ENCODE measurements around the gene SVOPL.

Gene SVOPL

DNA sequence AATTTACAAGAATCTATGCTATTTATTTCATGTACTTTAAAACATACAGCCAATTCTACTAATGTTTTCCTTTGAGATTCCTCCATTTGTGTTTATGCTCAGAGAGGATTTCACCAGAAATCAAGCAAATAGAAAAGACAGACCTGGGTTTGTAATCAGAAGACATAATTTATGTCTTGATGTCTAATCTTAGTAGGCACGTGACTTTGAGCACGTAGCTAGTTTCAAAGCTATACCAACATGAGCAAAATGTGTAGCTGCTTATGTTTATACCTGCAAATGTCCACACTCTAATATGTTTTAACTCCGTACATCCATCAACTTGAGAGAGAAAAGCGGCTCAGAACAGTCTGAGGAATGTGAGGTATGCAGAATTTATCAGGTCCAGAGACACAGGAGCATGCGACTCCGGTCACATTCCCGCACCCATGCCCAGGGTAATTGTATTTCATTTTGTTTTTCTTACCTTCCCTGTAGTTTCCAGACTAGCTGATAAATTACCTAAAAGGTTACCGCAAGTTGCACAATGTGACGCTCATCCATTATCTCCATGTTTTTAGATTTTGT is 40.0 kb downstream of the SVOPL start:
- DNase-seq (ENCODE audit: low spot score) = no peak

DNA sequence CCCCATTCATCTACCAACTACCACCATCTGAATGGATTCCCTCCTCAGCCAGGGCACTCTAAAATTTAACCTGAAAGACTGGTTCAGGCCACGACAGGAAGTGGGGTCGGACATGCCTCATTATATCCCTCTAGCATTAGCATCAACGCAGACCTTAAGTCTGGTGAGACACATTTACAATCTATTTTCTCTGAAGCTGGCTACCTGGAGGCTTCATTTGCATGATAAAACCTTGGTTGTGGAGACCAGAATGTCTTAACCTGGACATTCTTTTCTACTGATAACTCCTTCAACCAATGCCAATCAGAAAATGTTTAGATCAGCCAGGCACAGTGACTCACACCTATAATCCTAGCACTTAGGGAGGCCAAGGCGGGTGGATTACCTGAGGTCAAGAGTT is 42.3 kb downstream of the SVOPL start:
- DNase-seq (ENCODE audit: low spot score) = no peak

DNA sequence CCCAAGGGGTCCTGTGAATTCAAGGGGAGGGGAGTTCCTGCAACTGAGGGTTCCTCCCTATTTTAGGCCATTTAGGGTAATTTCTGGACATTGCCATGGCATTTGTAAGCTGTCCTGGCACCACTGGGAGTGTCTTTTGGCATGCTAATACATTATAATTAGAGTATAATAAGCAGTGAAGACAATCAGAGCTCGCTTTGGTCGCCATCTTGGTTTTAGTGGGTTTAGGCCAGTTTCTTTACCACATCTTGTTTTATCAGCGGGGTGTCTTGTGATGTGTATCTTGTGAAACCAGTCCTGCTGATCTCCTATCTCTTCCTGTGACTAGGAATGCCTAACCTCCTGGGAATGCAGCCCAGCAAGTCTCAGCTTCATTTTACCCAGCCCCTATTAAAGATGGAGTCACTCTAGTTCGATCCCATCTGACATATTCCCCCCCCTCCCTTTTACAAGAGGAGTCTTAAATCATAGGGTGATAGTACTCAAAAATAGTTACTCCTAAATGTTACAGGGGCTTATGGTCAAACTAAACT is 43.2 kb downstream of the SVOPL start:
- DNase-seq (ENCODE audit: low spot score) = no peak

DNA sequence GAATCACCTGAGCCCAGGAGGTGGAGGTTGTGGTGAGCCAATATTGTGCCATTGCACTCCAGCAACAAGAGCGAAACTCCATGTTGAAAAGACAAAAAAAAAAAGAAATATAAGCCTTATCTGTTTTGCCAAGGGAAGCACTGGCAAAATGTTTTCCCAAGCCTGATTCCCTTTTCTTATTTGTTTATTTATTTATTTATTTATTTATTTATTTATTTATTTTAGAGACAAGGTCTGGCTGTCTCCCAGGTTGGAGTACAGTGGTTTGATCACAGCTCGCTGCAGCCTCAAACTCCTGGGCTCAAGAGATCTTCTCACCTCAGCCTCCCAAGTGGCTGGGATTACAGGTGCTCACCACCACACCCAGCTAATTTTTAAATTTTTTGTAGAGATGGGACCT is 44.2 kb downstream of the SVOPL start:
- DNase-seq (ENCODE audit: low spot score) = no peak

DNA sequence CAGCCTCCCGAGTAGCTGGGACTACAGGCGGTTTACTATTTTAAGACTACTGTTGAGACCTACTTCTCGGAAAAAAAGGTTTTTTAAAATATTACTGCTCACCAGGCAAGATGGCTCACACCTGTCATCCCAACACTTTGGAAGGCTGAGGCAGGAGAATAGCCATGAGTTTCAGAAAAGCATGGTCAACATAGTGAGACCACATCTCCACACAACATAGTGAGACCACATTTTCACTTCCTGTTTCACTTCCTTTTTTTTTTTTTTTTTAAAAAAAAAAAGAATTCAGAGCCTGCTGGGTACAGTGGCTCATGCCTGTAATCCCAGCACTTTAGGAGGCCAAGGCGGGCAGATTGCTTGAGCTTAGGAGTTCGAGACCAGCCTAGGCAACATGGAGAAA is 46.5 kb downstream of the SVOPL start:
- DNase-seq (ENCODE audit: low spot score) = no peak

DNA sequence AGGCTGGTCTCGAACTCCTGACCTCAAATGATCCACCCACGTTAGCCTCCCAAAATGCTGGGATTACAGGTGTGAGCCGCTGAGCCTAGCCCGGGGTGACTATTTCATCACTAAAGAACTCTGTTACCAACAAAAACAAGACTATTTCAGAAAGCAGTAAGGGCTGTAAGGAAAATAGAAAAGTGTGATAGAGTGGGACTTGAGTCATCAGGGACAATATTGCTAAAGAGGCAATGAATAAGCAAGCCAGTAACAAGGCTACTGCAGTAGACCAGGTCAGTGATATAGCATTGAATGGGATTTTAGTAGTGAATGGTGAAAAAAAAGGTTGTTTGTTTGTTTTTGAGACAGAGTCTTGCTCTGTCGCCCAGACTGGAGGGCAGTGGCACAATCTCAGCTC is 51.7 kb downstream of the SVOPL start:
- DNase-seq (ENCODE audit: low spot score) = no peak

DNA sequence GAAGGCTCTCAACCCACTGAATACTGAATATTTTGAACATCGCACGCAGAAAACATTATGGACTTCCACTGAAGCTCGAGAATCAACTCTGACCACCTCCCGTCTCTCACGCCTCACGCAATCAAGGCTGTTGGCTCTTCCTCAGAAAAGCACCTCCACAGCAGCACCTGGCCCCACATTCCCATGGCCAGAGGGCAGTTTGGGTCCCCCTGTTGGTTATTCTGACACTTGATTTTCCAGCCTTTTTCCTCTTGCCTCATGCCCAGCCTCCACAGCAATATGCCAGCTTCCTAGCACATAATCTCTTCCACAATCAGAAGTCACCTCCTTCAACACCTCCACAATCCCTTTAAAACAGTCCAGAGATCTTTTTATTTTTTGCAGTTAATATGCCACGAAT is 55.9 kb downstream of the SVOPL start:
- DNase-seq (ENCODE audit: low spot score) = peak; percentile 82

DNA sequence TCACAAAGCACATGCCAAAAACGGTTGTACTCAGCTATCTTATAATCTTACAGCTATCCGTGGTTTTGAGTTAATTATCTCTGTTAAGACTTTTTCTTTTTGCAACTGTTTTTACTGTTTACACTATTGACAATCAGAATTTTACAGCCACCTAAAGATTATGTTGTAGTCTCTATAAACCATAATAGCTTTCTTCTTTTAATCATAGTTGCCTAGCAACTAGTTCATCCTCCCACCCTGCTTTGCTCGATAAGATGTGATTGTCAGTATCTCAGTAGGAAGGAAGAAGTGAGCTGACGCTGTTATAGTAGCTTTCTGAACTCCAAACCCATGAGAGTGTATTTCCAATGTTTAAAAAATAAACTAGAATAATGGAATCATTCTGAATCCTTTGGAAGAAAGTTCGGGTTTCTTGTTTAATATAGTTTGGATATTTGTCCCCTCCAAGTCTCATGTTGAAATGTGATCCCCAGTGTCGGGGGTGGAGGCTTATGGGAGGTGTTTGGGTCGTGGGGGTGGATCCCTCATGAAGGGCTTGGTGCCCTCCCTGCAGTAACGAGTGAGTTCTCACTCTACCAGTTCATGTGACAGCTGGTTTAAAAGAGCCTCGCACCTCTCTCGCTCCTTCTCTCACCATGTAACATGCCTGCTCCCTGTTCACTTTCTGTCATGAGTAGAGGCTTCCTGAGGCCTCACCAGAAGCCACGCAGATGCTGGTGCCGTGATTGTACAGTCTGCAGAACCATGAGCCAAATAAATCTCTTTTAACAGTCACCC is 68.1 kb downstream of the SVOPL start:
- no peak for DNase-seq (ENCODE audit: low spot score)

DNA sequence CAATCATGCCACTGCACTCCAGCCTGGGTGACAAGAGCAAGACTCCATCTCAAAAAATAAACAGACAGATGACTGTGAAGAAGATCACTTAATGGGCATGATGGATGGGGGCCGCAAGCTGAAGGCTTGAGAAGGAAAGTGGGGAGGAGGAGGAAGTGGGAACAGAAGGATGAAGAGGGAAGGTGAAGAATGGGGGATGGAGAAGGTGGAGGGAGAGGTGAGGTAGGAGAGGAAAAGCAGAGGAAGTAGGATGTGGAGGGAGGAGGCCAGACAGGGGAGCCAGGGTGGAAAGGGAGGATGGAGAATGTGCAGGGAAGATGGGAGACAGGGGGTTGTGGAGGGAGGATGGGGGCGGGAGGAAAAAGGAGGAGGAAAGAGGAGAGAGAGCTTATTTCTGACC is 68.8 kb downstream of the SVOPL start:
- no peak for DNase-seq (ENCODE audit: low spot score)

DNA sequence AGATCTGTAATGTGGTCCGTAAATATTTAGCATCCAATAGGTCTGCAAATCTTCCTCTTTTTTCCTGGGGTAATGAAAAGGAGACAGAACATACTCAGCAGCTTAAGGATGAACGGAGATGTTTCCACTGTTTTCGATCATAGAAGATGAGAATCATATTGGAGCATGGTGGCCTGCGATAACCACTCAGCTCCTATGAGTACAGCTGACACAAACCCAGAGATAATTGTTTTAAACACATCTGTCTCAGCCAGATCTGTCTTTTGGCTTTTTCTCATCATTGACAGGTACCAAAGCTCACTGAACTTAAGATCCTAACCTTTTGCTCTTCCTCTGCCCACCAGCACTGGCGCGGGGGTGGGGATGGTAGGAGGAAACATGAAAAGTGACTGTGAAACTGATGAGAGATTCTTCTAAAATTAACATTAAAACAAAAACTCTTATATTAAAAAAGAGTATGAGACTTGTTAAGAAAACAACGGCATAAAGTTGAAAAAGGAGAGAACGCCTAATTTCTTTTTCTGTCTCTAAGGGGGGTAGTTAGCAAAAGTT is 71.0 kb downstream of the SVOPL start:
- DNase-seq (ENCODE audit: low spot score) = no peak

DNA sequence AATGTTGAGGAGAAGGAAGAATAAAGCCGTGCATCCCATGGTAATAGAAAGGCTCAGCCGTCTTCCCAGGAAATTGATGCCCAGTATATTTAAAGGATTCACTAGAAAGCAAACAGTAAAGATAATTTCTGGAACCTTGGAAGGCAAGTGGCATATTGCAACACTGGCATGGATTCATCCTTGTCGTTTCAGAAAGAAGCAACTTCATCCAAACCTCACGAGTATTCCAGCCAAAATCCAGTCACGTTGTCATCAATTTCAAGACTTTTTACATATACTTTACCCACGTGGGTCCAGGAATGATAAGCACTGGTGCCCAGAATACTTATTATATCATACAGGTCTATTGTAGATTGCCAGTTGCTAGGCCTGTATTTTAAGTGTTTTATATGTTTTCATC is 73.8 kb downstream of the SVOPL start:
- DNase-seq (ENCODE audit: low spot score) = no peak

DNA sequence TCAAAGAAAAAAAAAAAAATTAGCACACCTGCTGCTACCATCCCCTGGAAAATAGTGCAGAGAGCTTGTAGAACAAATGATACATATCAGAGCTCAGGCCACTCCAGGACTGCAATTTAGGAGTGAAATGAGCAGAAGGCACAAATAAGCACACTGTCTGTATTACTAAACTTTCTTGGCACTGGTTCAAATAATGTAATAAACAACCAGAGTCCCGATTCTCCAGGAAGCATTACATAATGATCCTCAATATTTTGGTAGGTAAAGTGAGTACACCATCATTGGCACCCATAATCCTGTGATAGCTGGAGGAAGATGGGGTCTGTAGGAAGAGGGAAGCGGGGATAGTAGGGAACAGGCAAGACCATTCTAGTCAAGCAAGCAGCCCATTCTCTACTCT is 74.3 kb downstream of the SVOPL start:
- no peak for DNase-seq (ENCODE audit: low spot score)

DNA sequence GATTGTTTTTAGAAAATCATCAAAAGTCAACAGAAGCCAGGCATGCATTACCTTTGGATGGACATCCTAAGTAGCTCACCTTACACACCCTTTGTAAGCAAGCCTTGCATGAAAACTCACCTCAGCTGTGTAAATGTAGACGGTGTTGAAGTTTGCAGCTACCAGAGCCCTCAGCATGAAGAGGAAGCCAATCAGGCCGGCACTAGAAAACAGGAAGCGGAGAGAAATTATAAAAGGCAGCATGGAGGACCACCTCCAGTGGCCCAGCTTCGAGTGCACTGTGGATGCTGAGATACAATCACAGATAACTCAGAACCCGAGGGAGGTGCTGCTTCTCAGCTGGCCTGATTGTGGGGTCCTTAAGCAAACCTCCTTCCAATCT is 75.3 kb downstream of the SVOPL start:
- DNase-seq (ENCODE audit: low spot score) = no peak

DNA sequence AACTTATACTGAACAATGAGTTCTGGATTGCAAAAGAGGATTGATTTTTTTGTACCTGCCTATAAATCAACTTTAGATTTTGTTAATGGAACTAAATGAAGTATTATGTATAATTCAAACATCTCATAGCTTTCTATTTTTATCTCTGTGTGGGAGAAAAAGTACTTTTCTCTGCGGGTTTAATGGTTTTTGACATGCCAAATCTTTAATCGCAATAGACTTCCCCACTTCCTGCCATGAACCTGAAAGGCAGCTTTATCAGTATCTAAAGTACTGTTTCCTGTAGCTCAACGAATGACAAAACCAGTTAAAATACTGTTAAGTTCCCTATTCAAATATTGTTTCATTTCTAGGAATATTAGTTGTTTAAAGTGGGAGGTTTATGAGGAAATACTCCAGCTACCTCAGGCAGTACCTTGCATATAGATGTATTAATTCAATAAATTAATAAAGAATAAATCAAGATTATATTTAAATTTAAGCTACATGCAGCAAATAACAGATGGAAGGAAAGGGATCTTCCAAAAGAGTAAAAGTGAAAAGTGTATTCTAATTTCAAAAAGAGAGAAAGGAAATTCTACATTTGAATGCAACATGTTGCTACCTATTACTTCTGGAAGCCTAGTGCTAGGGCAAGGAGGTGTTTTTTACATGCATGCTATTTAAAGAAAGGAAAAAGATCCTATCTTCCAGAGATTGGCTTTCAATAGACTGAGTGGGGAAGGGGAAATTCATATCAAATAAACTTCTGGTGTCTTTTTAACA is 75.9 kb downstream of the SVOPL start:
- no peak for DNase-seq (ENCODE audit: low spot score)

DNA sequence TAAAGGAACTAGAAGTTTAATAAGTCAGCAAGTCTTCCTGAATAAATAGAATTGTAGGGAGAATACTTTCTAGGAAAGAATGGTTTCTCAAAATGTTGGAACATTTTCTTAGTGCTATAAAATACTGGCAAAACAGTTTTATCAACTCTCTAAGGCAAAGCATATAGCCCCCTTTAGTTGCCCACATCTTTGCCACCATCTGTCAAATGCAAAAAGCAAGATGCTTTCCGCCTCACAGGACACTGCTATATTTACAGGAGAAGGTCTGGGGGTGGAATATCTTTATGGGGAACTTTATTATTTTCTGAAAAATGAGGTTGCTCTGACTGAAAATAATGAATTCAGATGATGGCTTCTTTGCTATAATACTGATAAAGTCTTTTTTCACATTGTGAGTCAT is 78.3 kb downstream of the SVOPL start:
- no peak for DNase-seq (ENCODE audit: low spot score)

DNA sequence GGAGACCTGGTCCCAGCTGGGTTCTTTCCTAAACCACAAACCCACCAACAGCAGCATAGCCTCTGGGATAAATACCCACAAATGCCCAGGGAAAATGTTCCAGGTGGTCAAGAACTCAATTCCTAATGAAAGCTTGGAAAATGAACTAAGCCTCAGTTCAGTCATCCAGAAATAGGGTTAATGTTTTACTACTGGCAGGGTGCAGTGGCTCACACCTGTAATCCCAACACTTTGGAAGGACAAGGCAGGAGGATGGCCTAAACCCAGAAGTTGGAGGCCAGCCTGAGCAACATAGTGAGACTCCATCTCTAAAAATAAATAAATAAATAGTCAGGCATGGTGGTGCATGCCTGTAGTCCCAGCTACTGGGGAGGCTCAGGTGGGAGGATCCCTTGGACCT is 82.2 kb downstream of the SVOPL start:
- DNase-seq (ENCODE audit: low spot score) = no peak

DNA sequence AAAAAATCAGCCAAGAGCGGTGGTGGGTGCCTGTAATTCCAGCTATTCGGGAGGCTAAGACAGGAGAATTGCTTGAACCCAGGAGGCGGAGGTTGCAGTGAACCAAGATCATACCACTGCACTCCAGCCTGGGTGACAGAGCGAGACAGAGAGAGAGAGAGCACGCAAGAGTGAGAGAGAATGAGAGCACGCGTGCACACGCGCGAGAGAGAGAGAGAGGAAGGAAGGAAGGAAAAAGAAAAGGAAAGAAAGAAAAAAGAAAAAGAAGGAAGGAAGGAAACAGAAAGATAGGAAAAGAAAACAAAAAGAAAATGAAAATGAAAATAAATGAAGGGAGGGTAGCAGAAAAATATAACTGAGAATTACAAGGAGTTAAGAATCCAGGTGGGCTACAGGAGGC is 82.7 kb downstream of the SVOPL start:
- no peak for DNase-seq (ENCODE audit: low spot score)

DNA sequence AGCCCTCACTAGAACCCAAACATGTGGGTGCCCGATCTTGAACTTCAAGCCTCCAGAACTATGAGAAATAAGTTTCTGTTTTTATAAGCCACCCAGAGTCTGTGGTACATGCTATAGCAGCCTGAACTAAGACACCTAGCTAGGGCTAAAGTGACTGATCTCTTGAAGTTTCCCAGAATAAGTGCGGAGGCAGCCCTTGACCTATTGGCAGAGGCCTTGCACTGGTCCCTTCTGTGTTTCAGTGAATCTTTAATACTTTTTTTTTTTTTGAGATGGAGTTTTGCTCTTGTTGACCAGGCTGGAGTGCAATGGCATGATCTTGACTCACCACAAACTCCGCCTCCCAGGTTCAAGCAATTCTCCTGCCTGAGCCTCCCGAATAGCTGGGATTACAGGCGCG is 85.1 kb downstream of the SVOPL start:
- no peak for DNase-seq (ENCODE audit: low spot score)

DNA sequence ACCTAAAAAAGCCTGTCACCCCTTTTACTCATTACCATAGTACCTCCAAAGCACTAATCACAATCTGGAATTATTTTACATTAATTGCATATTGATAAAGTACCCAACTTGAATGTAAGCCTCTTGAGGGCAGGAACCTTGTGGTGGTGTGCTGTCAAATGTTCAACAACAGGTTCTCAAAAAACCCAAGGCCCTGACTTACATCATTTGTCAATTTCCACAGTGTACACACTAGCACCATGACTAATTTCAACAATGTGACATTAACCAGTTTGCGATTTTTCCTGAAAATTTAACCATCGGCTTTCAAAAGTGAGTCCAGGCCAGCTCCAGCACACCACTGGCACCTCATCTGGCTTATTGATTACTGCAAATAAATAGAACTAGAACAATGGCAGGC is 87.5 kb downstream of the SVOPL start:
- DNase-seq (ENCODE audit: low spot score) = no peak

DNA sequence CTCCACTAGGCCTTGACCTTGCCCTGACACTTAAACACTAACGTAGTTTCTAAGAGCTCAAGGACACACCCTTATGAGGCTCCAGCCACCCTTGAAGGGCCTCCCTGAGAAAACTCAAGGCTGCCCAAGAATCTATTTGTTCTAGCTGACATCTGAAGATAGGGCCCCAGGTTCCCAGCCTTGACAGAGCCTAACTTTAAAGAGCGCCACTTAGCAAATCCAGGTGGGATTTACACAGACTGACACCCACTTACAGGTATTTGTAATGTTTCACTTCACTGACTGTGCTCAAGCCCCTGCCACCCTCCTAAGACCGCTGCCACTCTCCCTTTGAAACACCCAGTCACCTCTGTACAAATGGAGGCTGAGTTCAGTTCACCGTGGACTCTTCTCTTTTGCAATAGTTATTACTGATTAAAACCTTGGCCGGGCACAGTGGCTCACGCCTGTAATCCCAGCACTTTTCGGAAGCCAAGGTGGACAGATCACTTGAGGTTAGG is 90.4 kb downstream of the SVOPL start:
- DNase-seq (ENCODE audit: low spot score) = no peak

DNA sequence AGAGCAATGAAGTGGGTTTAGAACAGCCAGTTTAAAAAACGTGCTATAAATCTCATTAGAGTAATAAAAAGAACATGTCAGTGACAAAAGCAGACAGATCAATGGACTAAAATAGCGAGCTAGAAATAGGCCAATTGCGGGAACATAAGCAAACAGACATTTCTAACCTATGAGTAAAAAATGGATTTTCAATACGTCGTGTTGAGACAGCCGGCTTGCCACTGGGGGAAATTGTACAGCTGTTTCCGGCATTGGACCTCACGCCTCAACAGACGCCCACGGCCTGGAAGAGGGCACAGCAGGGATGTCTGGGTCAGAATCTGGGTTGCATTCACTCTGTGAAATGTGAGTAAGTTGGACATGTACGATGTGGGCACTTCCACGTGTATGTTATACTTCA is 92.9 kb downstream of the SVOPL start:
- DNase-seq (ENCODE audit: low spot score) = no peak

DNA sequence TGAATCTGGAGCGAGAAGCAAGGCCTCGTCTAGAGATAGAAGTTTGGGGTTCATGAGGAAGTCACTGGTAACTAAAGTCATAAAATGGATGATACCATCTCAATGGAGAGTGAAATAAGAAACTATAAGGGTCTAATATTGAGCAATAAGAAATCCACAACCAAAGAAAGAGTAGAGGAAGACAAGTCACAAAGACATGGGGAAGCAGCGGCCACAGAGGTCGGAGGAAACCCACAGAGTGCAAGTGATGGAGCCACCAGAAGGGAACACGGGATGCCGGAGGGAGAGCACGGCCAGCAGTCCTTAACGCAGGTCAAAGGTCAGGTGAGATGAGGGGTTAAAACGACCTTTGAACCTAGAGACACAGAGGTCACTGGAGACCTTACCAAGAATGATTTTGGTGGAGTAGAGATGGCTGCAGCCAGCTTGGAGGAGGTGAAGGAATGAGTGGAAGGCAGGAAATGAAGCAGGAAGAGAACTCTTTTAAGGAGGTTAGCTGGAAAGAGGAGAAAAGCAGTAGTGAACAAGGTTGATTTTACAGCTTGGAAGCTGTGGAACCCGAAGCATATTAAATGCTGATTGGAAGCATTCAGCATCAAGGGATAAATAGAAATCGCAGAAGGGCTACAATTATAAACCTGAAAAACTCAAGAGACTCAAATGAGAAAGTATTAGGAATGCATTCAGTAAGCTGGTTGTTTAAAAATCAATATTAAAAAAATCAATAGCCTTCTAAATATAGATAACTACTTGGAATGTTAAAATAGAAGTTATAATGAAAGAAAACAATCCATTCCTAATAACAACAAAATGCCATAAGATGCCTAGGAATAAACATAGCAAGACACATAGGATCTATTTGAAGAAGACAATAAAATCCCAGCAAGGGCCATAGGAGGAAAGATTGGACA is 93.7 kb downstream of the SVOPL start:
- no peak for DNase-seq (ENCODE audit: low spot score)
